Fibroblast of pulmonary artery (primary cell): ENCODE data around the gene SLC22A15.
A peak's percentile ranks its signal among the peaks of the same experiment; 100 is the strongest.

Source experiments
- DNase-seq: peaks from one replicate; pipeline ENCODE4 v3.0.0-alpha.2; 2010; ENCODE audit warnings: low read depth
- H3K4me3 ChIP-seq: replicated peaks from 2 replicates; pipeline ENCODE4 v1.5.1; 2011; ENCODE audit warnings: low read depth, mild to moderate bottlenecking, control low read depth, low read length, moderate library complexity
- CTCF ChIP-seq: IDR thresholded peaks from 2 replicates; pipeline ENCODE4 v1.5.1; 2011; ENCODE audit warnings: mild to moderate bottlenecking, control low read depth, low read length, inconsistent platforms; ENCODE audit errors: missing control alignments

SLC22A15 gene

GRCh38 chr1:116110567-116111523, 134.5 kb downstream of the SLC22A15 start, which contains the start of gene MAB21L3:
TSS of gene MAB21L3 (plus strand) at chr1:116111399. CDS start at chr1:116112616, 1,217 bp downstream.
- H3K4me3 ChIP-seq, result no peak within 1 kb of the TSS
- no peak for DNase-seq

GRCh38 chr1:116111524-116112021, 135.3 kb downstream of the SLC22A15 start:
- DNase-seq, result no peak
- H3K4me3 ChIP-seq, result no peak overlapping the region
- no peak for TF ChIP-seq CTCF

More at GRCh38 chr1:116110567-116111523, 134.5 kb downstream of the SLC22A15 start, which contains the start of gene MAB21L3:
- TF ChIP-seq CTCF, result no peak

- TF ChIP-seq CTCF, result no peak
- DNase-seq, result no peak
- H3K4me3 ChIP-seq, result no peak overlapping the region
These were observed 136.3 kb downstream of the SLC22A15 start for GRCh38 chr1:116112388-116113140.

- H3K4me3 ChIP-seq, result no peak overlapping the region
- DNase-seq, result no peak
These were observed 137.3 kb downstream of the SLC22A15 start for GRCh38 chr1:116113615-116114014.

GRCh38 chr1:116115476-116116439, 139.4 kb downstream of the SLC22A15 start:
- H3K4me3 ChIP-seq, result no peak overlapping the region
- DNase-seq, result peak; percentile 33

More at GRCh38 chr1:116113615-116114014, 137.3 kb downstream of the SLC22A15 start:
- no peak for TF ChIP-seq CTCF

More at GRCh38 chr1:116115476-116116439, 139.4 kb downstream of the SLC22A15 start:
- TF ChIP-seq CTCF, result no peak
